Natural killer cell (primary cell): ENCODE results near the gene KLHL42. TPM values are rescaled to one million over a fixed set of nuclear protein-coding genes. Genes with fewer than 3 reads are reported as not detected.

Source experiments
- ATAC-seq, 3 donors: fragments of 150-1000 bp in 2 of 3; fragments of 200-7000 bp in 1 of 3; cut with Tn5 transposase; 1 replicate in 1 of 3; 2 replicates in 2 of 3; pipeline ENCODE4 v1.10.0; 2021; ENCODE audit warnings: mild to moderate bottlenecking in 2 of 3, moderate library complexity in 2 of 3
- DNase-seq, 2 donors: peaks; one replicate each; pipeline versions ENCODE4 v3.0.0 to v3.0.0-alpha.2; 2013 to 2021; ENCODE audit warnings: mixed read lengths in 1 of 2
- H3K27ac ChIP-seq: one replicate; pipeline ENCODE4 v1.5.1; 2013; ENCODE audit warnings: mild to moderate bottlenecking, low read length
- H3K27me3 ChIP-seq: one replicate; pipeline ENCODE4 v1.6.1; 2013; ENCODE audit warnings: low read length; ENCODE audit not compliant: control insufficient read depth, insufficient read depth
- H3K36me3 ChIP-seq: one replicate; pipeline ENCODE4 v1.6.1; 2013; ENCODE audit warnings: low read length; ENCODE audit not compliant: control insufficient read depth, insufficient read depth
- H3K4me1 ChIP-seq: one replicate; pipeline ENCODE4 v1.6.1; 2013; ENCODE audit warnings: low read length; ENCODE audit not compliant: control insufficient read depth, insufficient read depth
- H3K4me3 ChIP-seq: one replicate; pipeline ENCODE4 v1.5.1; 2013; ENCODE audit warnings: low read length
- H3K9me3 ChIP-seq: one replicate; pipeline ENCODE4 v1.6.1; 2013; ENCODE audit warnings: low read length; ENCODE audit not compliant: control insufficient read depth, insufficient read depth
- H3K27ac Mint-ChIP-seq, 2 donors: one replicate each; pipeline ENCODE4 v1.8.0; 2022; ENCODE audit warnings: mild to moderate bottlenecking in 2 of 2, mixed read lengths in 2 of 2, moderate library complexity in 1 of 2
- H3K27me3 Mint-ChIP-seq, 2 donors: one replicate each; pipeline ENCODE4 v1.8.0; 2022; ENCODE audit warnings: low read depth in 2 of 2, mixed read lengths in 2 of 2
- H3K36me3 Mint-ChIP-seq: one replicate; pipeline ENCODE4 v1.8.0; 2022; ENCODE audit warnings: mixed read lengths
- H3K4me1 Mint-ChIP-seq, 2 donors: one replicate each; pipeline ENCODE4 v1.8.0; 2022; ENCODE audit warnings: mixed read lengths in 2 of 2
- H3K4me3 Mint-ChIP-seq: one replicate; pipeline ENCODE4 v1.8.0; 2022; ENCODE audit warnings: mild to moderate bottlenecking, moderate library complexity, mixed read lengths
- H3K9me3 Mint-ChIP-seq, 2 donors: one replicate each; pipeline ENCODE4 v1.8.0; 2022; ENCODE audit warnings: mixed read lengths in 2 of 2
- WGBS: methylation state at CpG from one replicate; pipeline ENCODE4 v1.1.7; 2013; ENCODE audit warnings: missing lambda C conversion rate; ENCODE audit not compliant: insufficient coverage; 5-methylcytosine and 5-hydroxymethylcytosine counted together
- intact Hi-C: fragments of 100-400 bp; cut with micrococcal nuclease; formaldehyde crosslinking; loops from one replicate; pipeline ENCODE4 v1.14.2; 2022
- total RNA-seq, 4 donors: library from RNA; stranded (reverse); fragments of 120-200 nt in 1 of 4; gene quantifications; one replicate each; pipeline versions ENCODE4 v1.2.3 to v1.2.4, GENCODE V29; 2013 to 2022
- TF ChIP-seq, protein P1 (sequence below): fragments of 200-600 bp; IDR thresholded peaks from one replicate; pipeline ENCODE4 v1.8.0; 2022; ENCODE audit warnings: antibody characterized with exemption

KLHL42 gene
- total RNA-seq, 3 donors from 2014 or later (not counting 1 experiment from before 2014, with no cell fraction given) = 11.3 to 18.8 (median 14.7) TPM

GRCh38 chr12:27781680-27782079 lies 1.6 kb downstream of the KLHL42 start:
- peaks cover 31 to 41% of the 10 kb centered on the region in 2 donors for H3K4me1 Mint-ChIP-seq
- TF ChIP-seq, protein P1, sequence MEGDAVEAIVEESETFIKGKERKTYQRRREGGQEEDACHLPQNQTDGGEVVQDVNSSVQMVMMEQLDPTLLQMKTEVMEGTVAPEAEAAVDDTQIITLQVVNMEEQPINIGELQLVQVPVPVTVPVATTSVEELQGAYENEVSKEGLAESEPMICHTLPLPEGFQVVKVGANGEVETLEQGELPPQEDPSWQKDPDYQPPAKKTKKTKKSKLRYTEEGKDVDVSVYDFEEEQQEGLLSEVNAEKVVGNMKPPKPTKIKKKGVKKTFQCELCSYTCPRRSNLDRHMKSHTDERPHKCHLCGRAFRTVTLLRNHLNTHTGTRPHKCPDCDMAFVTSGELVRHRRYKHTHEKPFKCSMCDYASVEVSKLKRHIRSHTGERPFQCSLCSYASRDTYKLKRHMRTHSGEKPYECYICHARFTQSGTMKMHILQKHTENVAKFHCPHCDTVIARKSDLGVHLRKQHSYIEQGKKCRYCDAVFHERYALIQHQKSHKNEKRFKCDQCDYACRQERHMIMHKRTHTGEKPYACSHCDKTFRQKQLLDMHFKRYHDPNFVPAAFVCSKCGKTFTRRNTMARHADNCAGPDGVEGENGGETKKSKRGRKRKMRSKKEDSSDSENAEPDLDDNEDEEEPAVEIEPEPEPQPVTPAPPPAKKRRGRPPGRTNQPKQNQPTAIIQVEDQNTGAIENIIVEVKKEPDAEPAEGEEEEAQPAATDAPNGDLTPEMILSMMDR = no peak
- H3K27me3 Mint-ChIP-seq = no peaks in the 10 kb centered on the region
- no peaks in the 10 kb centered on the region for H3K9me3 Mint-ChIP-seq
- intact Hi-C loops = no loop called here
- Histone ChIP-seq H3K36me3 (no peaks in the 10 kb centered on the region), H3K4me1 (peaks cover 20% of the 10 kb centered on the region), H3K4me3 (no peak overlapping the region), H3K27me3 (no peaks in the 10 kb centered on the region), H3K9me3 (no peaks in the 10 kb centered on the region), H3K27ac (no peak overlapping the region)
- DNase-seq = no peak
- peak overlapping the region in 1 of 2 donors; percentile 29 for H3K27ac Mint-ChIP-seq
- WGBS = 86% methylated on average over 3 of the region's 5 CpGs
- H3K4me3 Mint-ChIP-seq = peak overlapping the region; percentile 75
- no peak for ATAC-seq
- H3K36me3 Mint-ChIP-seq = no peaks in the 10 kb centered on the region

DNA sequence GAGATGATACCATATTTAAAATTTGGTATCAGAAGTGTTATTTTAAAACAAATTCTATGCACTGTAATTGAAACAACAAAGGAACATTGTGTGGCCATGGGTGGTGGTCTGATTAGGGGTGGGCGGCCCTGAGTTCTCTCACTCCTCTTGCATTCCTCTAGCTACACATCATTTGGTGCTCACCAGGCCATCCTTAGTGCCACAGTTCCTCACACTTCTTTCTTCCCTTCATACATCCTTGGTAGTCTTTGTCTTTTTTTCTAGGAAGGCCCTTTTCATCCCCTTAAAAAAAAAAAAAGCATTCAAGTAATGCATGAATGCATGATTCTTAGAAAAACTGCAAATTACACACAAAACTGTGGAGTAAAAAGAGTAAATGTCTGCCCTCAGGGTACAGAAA lies 2.4 kb downstream of the KLHL42 start:
- DNase-seq (no peak), ATAC-seq (no peak)
- no peaks in the 10 kb centered on the region for H3K9me3 ChIP-seq
- Mint-ChIP-seq H3K27me3 (no peaks in the 10 kb centered on the region), H3K27ac (no peak overlapping the region), H3K36me3 (no peaks in the 10 kb centered on the region), H3K4me1 (peaks cover 33 to 41% of the 10 kb centered on the region in 2 donors), H3K9me3 (no peaks in the 10 kb centered on the region), H3K4me3 (peak overlapping the region; percentile 75)
- intact Hi-C loops = no loop called here
- WGBS = 89% methylated on average over 1 of the region's 1 CpG
- TF ChIP-seq, protein P1 = no peak
- H3K27me3 ChIP-seq = no peaks in the 10 kb centered on the region
- no peak overlapping the region for H3K4me3 ChIP-seq
- no peaks in the 10 kb centered on the region for H3K36me3 ChIP-seq
- no peak overlapping the region for H3K27ac ChIP-seq
- H3K4me1 ChIP-seq = peaks cover 20% of the 10 kb centered on the region

DNA sequence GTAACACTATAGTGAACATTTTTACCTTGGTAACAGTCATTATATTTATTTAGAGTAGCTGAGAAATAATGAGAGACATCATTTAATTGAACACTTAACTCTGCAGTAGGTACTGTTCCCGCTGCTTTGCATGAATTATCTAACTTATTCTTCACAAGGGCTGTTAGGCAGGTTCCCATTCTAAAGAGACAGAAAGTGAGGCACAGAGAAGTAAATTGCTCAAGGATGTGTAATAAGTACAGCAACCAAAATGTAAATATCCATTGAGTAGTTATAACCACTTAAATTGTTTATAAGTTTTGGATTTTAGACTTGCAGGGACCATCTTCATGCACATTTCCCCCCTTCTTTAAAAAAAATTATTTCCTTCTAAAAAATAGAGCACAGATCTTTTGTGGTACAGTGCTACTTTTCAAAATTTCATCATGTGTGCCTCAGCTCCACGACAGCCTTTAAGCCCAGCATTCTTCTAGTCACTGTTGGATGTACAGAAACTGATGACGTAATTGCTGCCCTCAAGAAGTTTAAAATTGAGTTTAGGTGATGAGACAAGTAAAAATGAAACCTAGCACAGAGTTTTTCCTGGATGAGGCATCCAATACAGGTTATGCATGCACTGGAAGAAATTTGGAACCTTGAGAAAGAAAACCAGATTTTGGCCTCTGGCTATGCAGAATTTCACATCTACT lies 6.0 kb downstream of the KLHL42 start:
- Mint-ChIP-seq H3K4me3 (no peak overlapping the region), H3K27ac (no peak overlapping the region), H3K36me3 (no peaks in the 10 kb centered on the region), H3K9me3 (no peaks in the 10 kb centered on the region), H3K27me3 (no peaks in the 10 kb centered on the region), H3K4me1 (peaks cover 36 to 38% of the 10 kb centered on the region in 2 donors)
- Histone ChIP-seq H3K36me3 (peaks cover 3% of the 10 kb centered on the region), H3K27ac (no peak overlapping the region), H3K4me3 (no peak overlapping the region), H3K27me3 (no peaks in the 10 kb centered on the region), H3K9me3 (no peaks in the 10 kb centered on the region), H3K4me1 (peaks cover 9% of the 10 kb centered on the region)
- 82% methylated on average over 2 of the region's 3 CpGs for whole genome bisulfite sequencing
- intact Hi-C loops = no loop called here
- TF ChIP-seq, protein P1 = no peak
- DNase-seq (no peak), ATAC-seq (no peak)

GRCh38 chr12:27787559-27787958 lies 7.5 kb downstream of the KLHL42 start:
- H3K4me1 ChIP-seq = no peaks in the 10 kb centered on the region
- DNase-seq (no peak), ATAC-seq (no peak)
- TF ChIP-seq, protein P1 = no peak
- WGBS = 86% methylated on average over 1 of the region's 2 CpGs
- no peaks in the 10 kb centered on the region for H3K9me3 ChIP-seq
- Mint-ChIP-seq H3K4me3 (no peak overlapping the region), H3K9me3 (no peaks in the 10 kb centered on the region), H3K27me3 (no peaks in the 10 kb centered on the region), H3K27ac (no peak overlapping the region), H3K4me1 (peaks cover 22 to 29% of the 10 kb centered on the region in 2 donors), H3K36me3 (peaks cover 10% of the 10 kb centered on the region)
- no peak overlapping the region for H3K4me3 ChIP-seq
- H3K27ac ChIP-seq = no peak overlapping the region
- intact Hi-C loops = no loop called here
- no peaks in the 10 kb centered on the region for H3K27me3 ChIP-seq
- peaks cover 12% of the 10 kb centered on the region for H3K36me3 ChIP-seq
